ENCODE measurements around the gene ECSCR. TPM values are rescaled to one million over a fixed set of nuclear protein-coding genes. Genes with fewer than 3 reads are reported as not detected.

The ECSCR gene
- total and polyA plus RNA-seq, 5 experiments from 2014 or later, result 0.36 TPM; not detected in 4

- Mint-ChIP-seq H3K4me1 (peaks cover 17 to 33% (median 28%) of the 10 kb centered on the region in 4 donors), H3K36me3 (peaks cover 0 to 15% (median 0%) of the 10 kb centered on the region in 3 donors)
- POLR2A ChIA-PET, result interaction anchor here (0.8 to 3.8 kb wide), 16 partner anchors 9 to 129 kb away, joined by 3 to 30 read pairs (median 4); partner anchors contain the start of genes ECSCR, PAIP2, SMIM33 and SPATA24
Measured at GRCh38 chr5:139438707-139439012, 23.9 kb downstream of the ECSCR start.

GRCh38 chr5:139435676-139436075 is 26.9 kb downstream of the ECSCR start:
- Mint-ChIP-seq H3K4me1 (peaks cover 14 to 24% (median 20%) of the 10 kb centered on the region in 4 donors), H3K9me3 (no peaks in the 10 kb centered on the region), H3K36me3 (peaks cover 0 to 21% (median 0%) of the 10 kb centered on the region in 3 donors)

More at GRCh38 chr5:139438707-139439012, 23.9 kb downstream of the ECSCR start:
- H3K27ac Mint-ChIP-seq, result peak overlapping the region; percentile 82 to 100 (median 99)
- DNase-seq (no peak), ATAC-seq (peak in 1 of 2 donors; percentile 1)
- H3K27me3 Mint-ChIP-seq, result peaks cover 0 to 2% (median 0%) of the 10 kb centered on the region in 5 donors
- peak overlapping the region; percentile 93 to 100 (median 98) for H3K4me3 Mint-ChIP-seq
- H3K9me3 Mint-ChIP-seq, result no peaks in the 10 kb centered on the region

GRCh38 chr5:139431706-139432105 is 30.8 kb downstream of the ECSCR start:
- Mint-ChIP-seq H3K9me3 (no peaks in the 10 kb centered on the region), H3K36me3 (peaks cover 0 to 31% (median 0%) of the 10 kb centered on the region in 3 donors), H3K27ac (peak overlapping the region in 2 of 10 donors; percentile 19 to 78), H3K4me3 (no peak overlapping the region), H3K27me3 (no peaks in the 10 kb centered on the region), H3K4me1 (peaks cover 2 to 15% (median 10%) of the 10 kb centered on the region in 4 donors)
- POLR2A ChIA-PET, result no interaction called here
- ATAC-seq (no peak), DNase-seq (no peak)

More at GRCh38 chr5:139435676-139436075, 26.9 kb downstream of the ECSCR start:
- DNase-seq (no peak), ATAC-seq (no peak)
- Mint-ChIP-seq H3K27ac (no peak overlapping the region), H3K4me3 (no peak overlapping the region), H3K27me3 (no peaks in the 10 kb centered on the region)
- POLR2A ChIA-PET, result interaction anchor here (0.6 to 0.7 kb wide), 2 partner anchors 35 to 323 kb away, joined by 3 read pairs; no protein-coding TSS in a partner anchor

GRCh38 chr5:139430015-139430414 is 32.5 kb downstream of the ECSCR start:
- DNase-seq, result peak in 3 of 10 donors; percentile 31 to 58 (median 57)
- POLR2A ChIA-PET, result interaction anchor here (0.7 to 1.6 kb wide), 5 partner anchors 9 to 135 kb away, joined by 3 to 8 read pairs (median 5); partner anchors contain the start of genes DNAJC18 and STING1
- peak overlapping the region in 5 of 10 donors; percentile 25 to 56 (median 38) for H3K4me3 Mint-ChIP-seq
- no peaks in the 10 kb centered on the region for H3K9me3 Mint-ChIP-seq
- H3K27me3 Mint-ChIP-seq, result no peaks in the 10 kb centered on the region
- H3K27ac Mint-ChIP-seq, result peak overlapping the region in 9 of 10 donors; percentile 60 to 91 (median 87)
- peaks cover 2 to 15% (median 10%) of the 10 kb centered on the region in 4 donors for H3K4me1 Mint-ChIP-seq
- peak; percentile 85 to 95 for ATAC-seq
- H3K36me3 Mint-ChIP-seq, result peaks cover 0 to 37% (median under 1%) of the 10 kb centered on the region in 3 donors

- Mint-ChIP-seq H3K27me3 (no peaks in the 10 kb centered on the region), H3K36me3 (peaks cover 4 to 48% (median 16%) of the 10 kb centered on the region in 3 donors), H3K4me3 (no peak overlapping the region), H3K9me3 (no peaks in the 10 kb centered on the region), H3K27ac (no peak overlapping the region), H3K4me1 (peaks cover 6 to 22% (median 15%) of the 10 kb centered on the region in 4 donors)
- ATAC-seq (no peak), DNase-seq (no peak)
- POLR2A ChIA-PET, result no interaction called here
Measured at GRCh38 chr5:139426203-139426885, 36.2 kb downstream of the ECSCR start.

- Mint-ChIP-seq H3K27ac (no peak overlapping the region), H3K36me3 (peaks cover 4 to 50% (median 16%) of the 10 kb centered on the region in 3 donors), H3K4me3 (no peak overlapping the region), H3K9me3 (no peaks in the 10 kb centered on the region), H3K4me1 (peaks cover 4 to 19% (median 15%) of the 10 kb centered on the region in 4 donors), H3K27me3 (no peaks in the 10 kb centered on the region)
- DNase-seq, result no peak
- no peak for ATAC-seq
- POLR2A ChIA-PET, result interaction anchor here (0.6 kb wide), 1 partner anchor 26 kb away, joined by 3 read pairs; no protein-coding TSS in a partner anchor
Measured at GRCh38 chr5:139425497-139425896, 37.0 kb downstream of the ECSCR start.

- no peak overlapping the region for H3K4me3 Mint-ChIP-seq
- ATAC-seq, result peak; percentile 98 to 99
- H3K4me1 Mint-ChIP-seq, result peaks cover 4 to 7% (median 5%) of the 10 kb centered on the region in 4 donors
- peak overlapping the region in 5 of 10 donors; percentile 10 to 81 (median 70) for H3K27ac Mint-ChIP-seq
- H3K36me3 Mint-ChIP-seq, result peaks cover 4 to 63% (median 36%) of the 10 kb centered on the region in 3 donors
- H3K27me3 Mint-ChIP-seq, result no peaks in the 10 kb centered on the region
- POLR2A ChIA-PET, result interaction anchor here (0.8 to 4.0 kb wide), 9 partner anchors 17 to 138 kb away, joined by 3 to 50 read pairs (median 4); partner anchors contain the start of genes DNAJC18, SMIM33 and STING1
- no peaks in the 10 kb centered on the region for H3K9me3 Mint-ChIP-seq
- peak in 9 of 10 donors; percentile 41 to 84 (median 67) for DNase-seq
Measured at GRCh38 chr5:139422307-139422893, 40.1 kb downstream of the ECSCR start.

- POLR2A ChIA-PET, result interaction anchor here (0.5 to 4.0 kb wide), 4 partner anchors 57 to 103 kb away, joined by 3 to 50 read pairs (median 6); no protein-coding TSS in a partner anchor
- no peak overlapping the region for H3K27ac Mint-ChIP-seq
- no peak for ATAC-seq
Measured at GRCh38 chr5:139419226-139420192, 43.0 kb downstream of the ECSCR start.

GRCh38 chr5:139418793-139419192 is 43.8 kb downstream of the ECSCR start:
- Mint-ChIP-seq H3K4me1 (peaks cover 4 to 10% (median 6%) of the 10 kb centered on the region in 4 donors), H3K27ac (peak overlapping the region in 1 of 10 donors; percentile 47), H3K4me3 (no peak overlapping the region), H3K27me3 (no peaks in the 10 kb centered on the region), H3K9me3 (no peaks in the 10 kb centered on the region), H3K36me3 (peaks cover 0 to 39% (median 27%) of the 10 kb centered on the region in 3 donors)
- DNase-seq, result no peak
- POLR2A ChIA-PET, result interaction anchor here (0.6 kb wide), 1 partner anchor 58 kb away, joined by 5 read pairs; no protein-coding TSS in a partner anchor
- ATAC-seq, result no peak

More at GRCh38 chr5:139419226-139420192, 43.0 kb downstream of the ECSCR start:
- H3K27me3 Mint-ChIP-seq, result no peaks in the 10 kb centered on the region
- H3K4me3 Mint-ChIP-seq, result no peak overlapping the region
- peaks cover 0 to 46% (median 32%) of the 10 kb centered on the region in 3 donors for H3K36me3 Mint-ChIP-seq
- no peak for DNase-seq
- H3K9me3 Mint-ChIP-seq, result no peaks in the 10 kb centered on the region
- H3K4me1 Mint-ChIP-seq, result peaks cover 4 to 10% (median 6%) of the 10 kb centered on the region in 4 donors

- H3K9me3 Mint-ChIP-seq, result no peaks in the 10 kb centered on the region
Measured at GRCh38 chr5:139417214-139417613, 45.3 kb downstream of the ECSCR start.

GRCh38 chr5:139416651-139417050 is 45.9 kb downstream of the ECSCR start:
- H3K9me3 Mint-ChIP-seq, result no peaks in the 10 kb centered on the region
- H3K4me3 Mint-ChIP-seq, result no peak overlapping the region
- DNase-seq (no peak), ATAC-seq (no peak)
- H3K36me3 Mint-ChIP-seq, result peaks cover 0 to 36% (median 20%) of the 10 kb centered on the region in 3 donors
- H3K4me1 Mint-ChIP-seq, result peaks cover 0 to 3% (median 1%) of the 10 kb centered on the region in 4 donors
- no peaks in the 10 kb centered on the region for H3K27me3 Mint-ChIP-seq
- peak overlapping the region in 1 of 10 donors; percentile 8 for H3K27ac Mint-ChIP-seq
- POLR2A ChIA-PET, result no interaction called here

More at GRCh38 chr5:139417214-139417613, 45.3 kb downstream of the ECSCR start:
- POLR2A ChIA-PET, result interaction anchor here (0.6 to 0.7 kb wide), 4 partner anchors 14 to 216 kb away, joined by 3 to 7 read pairs (median 3); partner anchors contain the start of gene SPATA24
- Mint-ChIP-seq H3K27ac (no peak overlapping the region), H3K27me3 (no peaks in the 10 kb centered on the region), H3K36me3 (peaks cover 0 to 37% (median 20%) of the 10 kb centered on the region in 3 donors), H3K4me1 (peaks cover under 1 to 3% (median 2%) of the 10 kb centered on the region in 4 donors), H3K4me3 (no peak overlapping the region)
- no peak for ATAC-seq
- no peak for DNase-seq
